NCI-H446 (cell line): ENCODE measurements around the gene PARM1.

ENCODE experiments used
- DNase-seq, 2 experiments: peaks; one replicate each; lab custom pipeline; 2025; lab: John Stamatoyannopoulos, UW

PARM1 gene

DNA sequence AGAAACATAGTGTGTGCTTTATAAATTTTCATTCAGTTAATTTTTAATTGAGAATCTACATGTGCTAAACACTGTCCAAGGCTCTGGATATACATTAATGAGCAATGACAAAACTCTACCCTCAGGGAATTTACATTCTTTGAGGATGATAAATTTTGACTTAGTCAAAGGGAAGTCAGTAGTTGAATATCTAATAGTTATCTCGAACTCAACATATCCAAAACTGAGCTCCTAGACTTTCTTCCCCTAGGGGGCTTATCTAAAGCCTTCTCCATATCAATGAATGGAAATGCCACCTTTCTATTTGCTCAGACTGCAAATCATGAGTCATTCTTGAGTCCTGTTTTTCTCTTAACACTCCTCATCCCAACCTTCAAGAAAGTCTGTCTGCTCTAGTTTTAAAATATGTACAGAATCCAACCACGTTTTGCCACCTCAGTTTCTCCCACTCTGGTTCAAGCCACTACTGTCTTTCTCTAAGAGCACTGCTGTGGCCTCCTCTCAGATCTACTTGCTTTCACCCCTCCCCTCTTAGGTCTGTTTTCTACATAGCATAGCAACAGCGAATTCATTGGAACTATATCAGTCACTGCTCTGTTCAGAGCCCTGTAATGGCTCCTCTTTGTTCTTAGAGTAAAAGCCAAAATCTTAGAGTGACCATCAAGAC is 9.5 kb downstream of the PARM1 start:
- no peak for DNase-seq

DNA sequence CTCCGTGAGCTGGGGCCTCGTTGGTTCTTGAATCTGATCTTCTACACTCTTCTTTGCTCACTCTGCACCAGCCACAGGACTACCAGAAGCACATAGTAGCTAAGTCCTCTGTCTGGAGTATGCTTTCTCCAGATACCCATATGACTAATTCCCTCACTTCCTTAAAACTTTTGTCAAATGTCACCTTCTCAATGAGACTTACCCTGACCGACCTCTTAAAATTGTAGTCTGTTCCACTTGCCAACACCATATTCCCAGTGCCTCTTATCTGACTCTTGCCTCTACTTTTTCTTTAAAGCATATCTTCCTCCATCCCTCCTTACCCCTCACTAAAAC is 10.0 kb downstream of the PARM1 start:
- DNase-seq, result no peak

DNA sequence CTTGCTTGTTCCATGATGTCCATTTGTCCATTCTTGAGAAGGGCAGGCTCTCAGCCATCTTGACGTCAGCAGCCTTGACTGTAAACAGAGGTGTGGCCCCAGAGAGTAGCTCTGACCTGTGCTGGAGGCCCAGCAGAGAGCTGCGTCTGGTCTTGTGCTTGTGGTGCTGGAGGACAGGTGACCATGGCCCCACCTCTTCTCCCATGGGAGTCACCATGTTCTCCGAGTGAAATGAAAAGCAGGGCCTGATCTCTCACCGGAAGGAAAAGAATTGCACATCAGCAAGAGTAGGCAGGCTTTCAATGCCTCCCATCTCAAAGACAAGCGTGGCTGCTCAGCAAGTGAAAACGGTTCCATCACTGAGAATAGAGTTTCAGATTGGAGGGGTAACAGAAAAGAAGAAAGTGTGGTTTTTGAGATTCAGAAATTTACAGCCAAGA is 11.5 kb downstream of the PARM1 start:
- no peak for DNase-seq

GRCh38 chr4:74946196-74946595 is 13.3 kb downstream of the PARM1 start:
- DNase-seq, result no peak

DNA sequence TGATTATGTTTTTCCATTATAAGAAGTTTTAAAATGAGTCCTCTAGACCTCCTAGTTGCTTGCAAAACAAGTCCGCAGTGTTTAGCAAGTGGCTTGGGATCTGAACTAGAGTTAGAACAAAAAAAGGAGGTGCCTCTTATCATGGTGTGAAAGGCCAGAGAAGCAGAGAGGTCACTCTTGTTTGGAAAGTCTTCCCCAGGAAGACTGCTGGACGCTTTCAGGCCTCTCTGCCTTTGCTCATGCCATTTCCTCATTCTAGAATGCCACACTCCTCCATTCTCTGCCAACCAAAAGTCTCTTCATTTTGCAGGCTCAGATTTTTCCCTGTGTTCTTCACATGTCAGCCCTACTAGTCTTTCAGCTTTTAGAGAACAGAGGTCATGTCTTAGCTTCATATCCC is 14.9 kb downstream of the PARM1 start:
- no peak for DNase-seq

GRCh38 chr4:74948236-74948635 is 15.3 kb downstream of the PARM1 start:
- DNase-seq, result no peak

DNA sequence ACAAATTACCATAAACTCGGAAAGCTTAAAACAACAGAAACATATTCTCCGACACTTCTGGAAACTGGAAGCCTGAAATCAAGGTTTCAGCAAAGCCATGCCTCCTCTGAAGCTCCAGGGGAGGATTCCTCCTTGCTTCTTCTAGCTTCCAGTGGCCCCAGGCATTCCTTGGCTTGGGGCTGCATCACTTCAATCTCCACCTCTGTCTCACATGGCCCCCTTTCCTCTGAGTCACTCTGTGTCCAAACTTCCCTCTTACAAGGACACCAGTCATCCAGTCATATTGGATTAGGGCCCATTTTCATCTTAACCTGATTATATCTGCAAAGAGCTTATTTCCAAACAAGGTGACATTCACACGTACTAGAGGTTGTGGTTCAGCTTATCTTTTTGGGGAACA is 17.3 kb downstream of the PARM1 start:
- no peak for DNase-seq

DNA sequence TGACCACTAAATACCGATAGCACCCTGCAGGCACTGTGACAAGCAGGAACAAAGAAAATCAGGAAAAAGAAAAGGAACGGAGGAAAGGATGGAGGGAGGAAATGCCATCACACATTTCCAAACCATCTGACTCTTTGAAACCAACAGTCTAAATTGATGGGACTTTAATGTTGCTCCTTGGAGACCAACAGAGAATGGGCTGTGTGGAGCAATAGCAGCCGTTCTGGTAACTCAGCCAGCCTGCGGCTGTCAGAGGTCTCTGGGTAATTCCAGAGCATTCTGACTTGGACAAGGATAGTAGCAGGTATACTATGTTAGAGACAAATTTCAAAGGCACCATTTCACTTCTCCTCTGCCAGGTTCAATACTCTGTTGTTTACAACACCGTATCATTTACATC is 18.0 kb downstream of the PARM1 start:
- DNase-seq, result no peak

GRCh38 chr4:74953647-74954046 is 20.7 kb downstream of the PARM1 start:
- DNase-seq, result no peak

- no peak for DNase-seq
Measured at GRCh38 chr4:74958881-74959280, 26.0 kb downstream of the PARM1 start.

DNA sequence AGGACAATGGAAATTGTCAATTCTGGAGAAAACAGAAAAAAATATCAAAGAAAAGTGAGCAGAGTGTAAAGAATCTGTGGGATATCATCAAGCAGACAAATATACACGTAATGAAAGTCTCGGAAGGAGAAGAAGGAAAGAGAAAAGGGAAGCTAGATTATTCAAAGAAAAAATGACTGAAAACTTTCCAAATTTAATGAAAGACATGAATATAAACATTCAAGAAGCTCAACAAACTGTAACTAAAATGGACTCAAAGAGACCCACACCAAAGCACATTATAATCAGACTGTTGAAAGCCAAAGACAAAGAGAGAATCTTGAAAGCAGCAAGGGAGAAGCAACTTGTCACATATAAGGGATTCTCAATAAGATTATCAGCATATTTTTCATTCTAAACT is 28.3 kb downstream of the PARM1 start:
- DNase-seq, result no peak

GRCh38 chr4:74962584-74962983 is 29.7 kb downstream of the PARM1 start:
- no peak for DNase-seq

DNA sequence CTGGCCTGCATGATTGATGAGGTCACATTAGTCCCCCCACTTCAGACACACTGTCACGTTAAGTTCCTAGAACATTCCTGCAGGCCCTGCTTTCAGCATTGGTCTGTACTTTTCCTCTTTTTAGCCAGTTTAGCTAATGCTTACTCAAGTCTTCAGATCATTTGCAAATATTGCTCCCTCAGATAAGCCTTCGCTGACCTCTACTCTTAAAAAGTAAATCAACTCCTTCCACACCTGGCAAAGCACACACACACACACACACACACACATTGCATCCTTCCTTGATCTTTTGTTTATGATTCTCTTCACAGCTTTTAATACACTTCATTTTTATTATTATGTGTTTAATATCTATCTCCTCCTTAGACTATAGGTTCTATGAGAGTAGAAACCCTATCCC is 31.4 kb downstream of the PARM1 start:
- no peak for DNase-seq

DNA sequence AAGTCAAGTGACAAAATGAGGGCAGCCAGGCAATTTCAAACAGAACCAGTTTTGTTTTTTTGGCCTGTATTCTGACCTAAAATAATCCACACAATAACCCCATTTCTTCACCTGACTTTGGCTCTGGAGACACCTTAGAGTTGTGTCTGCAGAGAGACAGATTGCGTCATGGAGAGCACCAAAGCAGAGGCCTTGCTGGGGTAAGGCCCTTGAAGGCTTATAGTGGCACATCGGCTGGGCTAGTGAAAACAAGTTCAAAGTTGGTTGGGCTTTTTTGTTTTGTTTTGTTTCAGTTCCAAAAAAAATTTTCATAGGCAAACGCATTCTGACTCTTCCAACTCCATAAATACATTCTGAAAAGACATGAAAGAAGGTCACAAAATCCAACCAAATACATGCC is 34.4 kb downstream of the PARM1 start:
- peak in 1 of 2 experiments; percentile 16 for DNase-seq

DNA sequence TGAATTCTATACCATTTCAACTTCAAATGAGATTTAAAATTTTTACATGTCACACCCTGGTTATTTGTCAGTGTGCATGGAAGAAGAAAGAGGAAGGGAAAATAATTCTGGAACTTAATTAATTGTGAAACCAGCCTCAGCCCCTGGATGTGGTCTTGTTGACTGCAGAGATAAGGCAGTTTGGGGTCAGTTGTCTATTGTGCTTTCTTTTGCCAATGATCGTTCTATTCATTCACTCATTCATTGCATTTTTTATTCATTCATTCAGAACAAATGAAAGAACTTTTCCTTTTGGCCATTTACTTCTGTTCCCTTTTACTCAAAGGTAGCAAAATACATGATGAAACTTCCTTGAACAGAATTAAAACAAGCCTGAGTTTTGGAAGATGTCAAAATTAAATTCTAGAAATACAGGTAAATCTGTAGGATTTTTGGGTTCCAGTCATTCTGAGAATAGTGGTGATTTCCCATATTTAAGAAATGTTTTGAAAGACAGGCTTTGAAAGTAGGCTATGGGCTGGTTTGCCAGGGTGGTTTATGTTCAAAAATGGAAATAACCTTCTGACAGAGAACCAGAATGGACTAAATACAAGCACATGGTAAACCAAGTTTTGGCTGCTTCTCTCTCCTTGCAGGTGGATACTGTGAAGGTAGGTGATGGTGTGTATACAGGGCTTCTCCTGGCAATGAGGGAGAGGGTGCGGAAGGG is 35.7 kb downstream of the PARM1 start:
- DNase-seq, result no peak

GRCh38 chr4:74969507-74970474 is 36.9 kb downstream of the PARM1 start:
- peak in 1 of 2 experiments; percentile 51 for DNase-seq

DNA sequence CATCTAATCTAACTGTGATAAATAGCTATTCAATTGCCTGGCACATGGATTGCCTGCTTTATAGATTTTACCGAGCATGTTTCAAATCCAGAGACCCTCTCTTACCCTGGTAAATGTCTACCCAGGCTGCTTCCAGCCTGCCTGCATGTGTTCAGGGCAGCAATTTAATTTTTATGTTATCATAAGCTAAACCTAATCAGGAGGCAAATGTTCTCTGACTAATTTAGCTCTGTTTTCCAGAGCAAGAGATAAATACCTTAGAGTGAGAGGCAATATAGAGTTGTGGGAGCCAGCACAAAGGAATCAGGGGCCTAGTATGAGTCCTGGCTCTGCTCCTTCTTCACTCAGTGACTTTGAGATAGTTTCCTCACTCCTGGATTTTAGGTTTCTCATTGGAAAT is 37.7 kb downstream of the PARM1 start:
- DNase-seq, result no peak

DNA sequence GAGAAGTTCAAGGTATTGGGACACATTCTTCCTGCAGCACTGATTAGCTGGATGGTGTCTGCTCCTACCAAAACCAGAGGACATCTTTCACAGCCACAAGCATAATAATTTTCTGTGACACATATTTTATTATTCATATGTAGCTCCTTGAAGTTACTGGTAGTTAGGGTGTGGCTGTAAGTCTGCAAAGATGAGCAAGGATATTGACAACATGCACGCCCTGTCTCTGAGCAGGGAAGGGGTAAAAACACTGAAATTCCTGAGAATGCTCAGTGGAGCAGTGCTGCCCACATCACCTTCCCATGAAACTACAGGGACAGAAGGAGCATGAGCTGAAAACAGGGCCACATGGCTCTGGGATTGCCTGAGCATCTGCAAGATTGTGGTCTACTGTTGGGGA is 38.9 kb downstream of the PARM1 start:
- DNase-seq, result no peak

DNA sequence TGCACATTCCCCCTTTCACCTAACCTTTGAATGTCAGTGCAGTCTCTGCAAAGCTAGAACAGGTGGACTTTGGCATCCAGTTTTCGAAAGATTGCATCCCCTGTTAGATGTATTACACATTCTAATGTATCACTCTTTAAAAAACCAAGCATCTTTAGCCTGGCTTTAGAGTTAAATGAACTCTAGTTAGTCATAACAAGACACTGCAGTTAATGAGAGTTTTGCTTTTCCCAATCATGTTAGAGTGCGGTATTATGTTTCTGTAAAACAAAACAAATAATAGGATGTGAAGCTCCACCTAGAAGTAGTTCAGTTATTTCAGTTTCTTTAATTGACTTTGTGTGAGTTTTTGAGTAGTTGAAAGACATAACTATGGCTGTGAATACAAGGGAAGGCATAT is 42.2 kb downstream of the PARM1 start:
- DNase-seq, result no peak

DNA sequence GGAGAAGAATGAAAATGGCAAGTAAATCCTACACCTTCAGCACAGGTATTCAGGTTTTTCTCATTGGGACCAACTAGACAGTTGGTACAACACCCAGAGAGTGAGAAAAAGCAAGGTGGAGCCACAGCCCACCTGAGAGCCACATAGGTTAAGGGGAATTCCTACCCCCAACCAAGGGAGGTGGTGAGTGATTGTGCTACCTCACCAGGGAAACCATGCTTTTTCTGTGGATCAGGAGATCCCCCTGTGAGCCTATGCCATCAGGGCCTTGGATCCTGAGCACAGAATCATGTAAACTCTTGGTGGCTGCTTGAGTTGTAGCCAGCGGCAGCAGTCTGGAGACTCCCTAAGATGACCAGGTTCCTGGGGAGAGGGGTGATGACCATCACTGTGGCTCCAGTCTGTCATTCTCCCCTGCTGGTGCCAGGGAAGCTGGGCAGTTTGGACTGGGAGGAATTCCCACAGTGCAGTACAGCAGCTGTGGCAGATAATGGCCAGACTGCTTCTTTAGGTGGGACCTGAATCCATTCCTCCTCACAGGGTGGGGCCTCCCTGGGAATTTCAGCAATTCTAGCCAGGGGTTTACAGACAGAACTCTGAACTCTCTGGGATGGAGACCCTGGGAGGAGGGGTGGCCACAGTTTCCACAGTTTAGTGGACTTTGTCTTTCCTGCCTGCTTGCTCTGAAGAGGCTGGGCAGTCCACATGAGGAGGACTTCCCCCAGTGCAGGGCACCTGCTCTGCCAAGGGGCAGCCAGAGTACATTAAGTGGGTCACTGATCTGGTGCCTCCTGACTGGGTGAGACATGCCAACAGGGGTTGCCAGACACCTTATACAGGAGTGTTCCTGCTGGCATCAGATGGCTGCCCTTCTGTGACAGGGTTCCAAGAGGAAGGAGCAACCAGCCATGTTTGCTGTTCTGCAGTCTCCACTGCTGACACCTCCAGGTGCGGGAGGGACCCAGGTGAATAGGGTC is 43.2 kb downstream of the PARM1 start:
- no peak for DNase-seq

DNA sequence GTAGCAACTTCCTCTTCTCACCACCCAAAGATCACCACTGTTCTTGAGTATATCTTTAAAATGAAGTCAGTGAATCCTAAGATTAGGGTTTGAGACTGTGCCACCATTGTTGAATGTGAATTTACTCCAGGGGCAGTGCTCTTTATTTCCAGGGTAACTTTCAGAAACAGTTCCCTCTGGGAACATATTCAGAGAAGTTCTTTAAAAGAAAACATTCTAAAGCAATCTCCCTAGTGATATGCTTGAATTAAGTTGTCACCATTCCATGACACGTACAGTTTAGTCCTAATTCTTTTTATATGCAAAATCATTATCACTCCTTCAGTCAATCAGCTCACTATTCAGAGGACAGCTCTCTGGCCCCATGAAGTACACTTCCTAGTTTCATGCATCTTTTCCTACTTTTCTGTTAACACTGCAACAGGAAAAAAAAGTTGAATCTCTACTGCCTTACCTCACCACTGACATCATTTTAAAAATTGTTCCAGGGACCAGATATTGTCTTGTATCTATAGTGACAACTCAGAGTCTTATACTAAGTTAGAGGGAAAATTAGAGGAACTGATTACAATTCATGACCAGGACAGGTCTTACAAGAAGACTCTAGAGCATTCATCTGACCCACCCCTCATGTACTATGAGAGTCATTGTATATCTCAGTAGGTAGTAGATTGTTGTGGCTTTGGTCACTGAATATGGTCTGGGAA is 49.8 kb downstream of the PARM1 start:
- no peak for DNase-seq
